GM21529 (cell line): ENCODE results near the gene ENOX1.

ENCODE experiments used
- ATAC-seq: cut with Tn5 transposase; IDR thresholded peaks from one replicate; pipeline ENCODE4 v1.9.1; 2021; ENCODE audit not compliant: unreplicated experiment

ENOX1 gene

GRCh38 chr13:43232144-43232872, 554.5 kb downstream of the ENOX1 start:
- no peak for ATAC-seq

GRCh38 chr13:43230989-43231388, 555.8 kb downstream of the ENOX1 start:
- no peak for ATAC-seq

DNA sequence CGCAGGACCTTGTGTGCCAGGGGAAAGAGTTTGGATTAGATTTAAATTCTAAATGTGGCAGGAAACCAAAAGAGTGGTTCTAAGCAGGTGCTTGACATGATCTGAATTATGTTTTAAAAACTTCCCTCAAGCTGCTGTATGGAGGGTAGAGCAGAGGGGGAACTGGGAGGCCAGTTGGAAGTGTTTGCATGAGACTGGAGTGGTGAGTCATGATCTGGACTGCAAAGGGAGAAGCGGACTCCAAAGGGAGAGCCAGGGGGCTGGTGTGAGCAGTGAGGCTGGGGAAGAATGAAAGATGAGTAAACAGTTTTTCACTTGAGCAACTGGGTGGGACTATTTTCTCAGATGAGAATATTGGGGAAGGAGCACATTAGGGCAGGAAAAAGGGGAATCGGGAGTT, 557.3 kb downstream of the ENOX1 start:
- ATAC-seq: no peak

DNA sequence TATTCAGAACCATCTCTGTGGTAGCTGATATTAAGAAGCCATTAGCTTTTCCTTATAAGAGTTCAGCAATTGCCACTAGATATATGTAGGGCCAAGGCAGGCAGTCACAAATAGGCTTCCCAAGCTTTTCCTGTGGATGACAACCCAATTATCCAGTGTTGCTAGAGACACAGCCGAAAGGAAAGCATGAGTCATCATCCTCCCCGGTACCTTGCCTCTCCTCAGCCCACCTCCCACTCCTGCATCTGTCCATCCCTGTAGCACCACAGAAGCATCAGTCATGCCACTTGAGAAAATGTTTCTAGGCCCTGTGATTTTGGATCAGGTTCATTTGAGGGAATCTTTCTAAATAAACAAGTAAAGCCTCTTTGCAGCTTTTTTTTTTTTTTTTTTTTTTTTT, 559.1 kb downstream of the ENOX1 start:
- ATAC-seq: no peak

DNA sequence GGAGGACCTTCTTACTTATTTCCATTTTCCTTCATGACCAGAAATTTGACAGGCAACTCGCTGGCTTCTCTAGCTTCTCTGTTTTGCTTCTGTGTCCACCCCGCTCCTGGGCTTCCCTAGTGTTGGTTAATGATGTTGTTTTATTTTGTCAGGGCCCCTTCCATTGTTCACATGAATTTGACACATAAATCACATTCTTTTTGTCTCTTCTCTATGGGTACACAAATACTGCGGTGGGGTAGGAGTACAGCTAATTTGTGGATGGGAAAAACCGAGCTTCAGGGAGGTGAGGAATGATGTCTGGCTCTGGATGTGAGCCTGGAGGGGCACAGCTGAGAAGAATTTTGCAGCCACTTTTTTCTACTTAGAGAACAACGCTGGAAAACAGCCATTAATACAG, 563.6 kb downstream of the ENOX1 start:
- no peak for ATAC-seq

GRCh38 chr13:43222086-43222485, 564.7 kb downstream of the ENOX1 start:
- ATAC-seq: no peak

- no peak for ATAC-seq
These were observed 565.2 kb downstream of the ENOX1 start for GRCh38 chr13:43221611-43222010.

DNA sequence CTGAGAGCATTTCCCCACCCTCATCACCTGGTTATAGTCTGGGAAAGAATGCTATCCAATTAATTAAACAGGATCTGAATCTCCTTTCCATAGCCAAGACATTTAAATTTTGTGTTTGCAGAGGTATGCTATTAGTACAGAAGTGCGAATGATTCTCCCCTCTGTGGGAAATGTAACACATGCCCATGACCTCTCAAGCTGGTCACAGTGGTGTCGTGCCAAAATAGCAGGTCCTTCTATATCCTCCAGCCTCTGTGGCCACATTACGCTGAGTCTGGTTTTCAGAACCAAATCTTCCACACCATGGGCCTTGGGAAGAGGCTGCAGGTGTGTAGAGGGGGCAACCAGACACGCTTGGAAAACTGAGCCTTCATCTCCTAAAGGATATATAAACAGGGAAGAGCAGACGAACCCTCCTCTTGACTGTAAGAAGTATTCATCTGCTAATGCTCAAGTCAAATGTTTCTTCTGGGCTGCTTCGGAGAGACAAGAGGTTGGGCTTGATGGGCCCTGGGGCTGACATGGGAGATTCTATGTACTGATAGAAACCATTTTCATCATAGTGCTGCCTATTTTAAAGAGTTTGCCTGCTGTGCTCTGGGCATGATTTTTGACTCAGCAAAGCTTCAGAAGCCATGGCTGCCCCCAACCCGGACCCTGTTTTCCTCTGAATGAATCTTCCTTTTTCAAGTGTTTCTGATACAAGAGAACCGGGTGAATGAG, 565.7 kb downstream of the ENOX1 start:
- no peak for ATAC-seq

- ATAC-seq: no peak
These were observed 572.6 kb downstream of the ENOX1 start for GRCh38 chr13:43214124-43214523.

DNA sequence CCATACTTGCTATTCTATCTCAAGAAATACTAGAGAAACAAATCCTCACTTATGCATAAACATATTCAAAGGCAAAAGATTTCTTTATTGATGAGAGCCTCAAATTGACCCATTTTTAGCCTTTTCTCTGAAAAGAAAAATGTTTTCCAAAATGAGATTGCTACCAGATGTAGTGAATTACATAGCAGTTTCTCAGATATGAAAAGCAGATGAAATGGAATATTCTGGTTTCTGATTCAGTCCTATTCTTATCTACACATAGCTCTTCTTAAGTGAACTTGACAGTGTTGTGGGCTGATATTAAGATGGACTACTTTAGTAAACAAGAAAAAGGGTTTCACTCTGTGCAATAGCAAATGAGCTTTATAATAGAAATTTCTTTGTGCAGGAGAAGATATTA, 579.9 kb downstream of the ENOX1 start:
- ATAC-seq: no peak

DNA sequence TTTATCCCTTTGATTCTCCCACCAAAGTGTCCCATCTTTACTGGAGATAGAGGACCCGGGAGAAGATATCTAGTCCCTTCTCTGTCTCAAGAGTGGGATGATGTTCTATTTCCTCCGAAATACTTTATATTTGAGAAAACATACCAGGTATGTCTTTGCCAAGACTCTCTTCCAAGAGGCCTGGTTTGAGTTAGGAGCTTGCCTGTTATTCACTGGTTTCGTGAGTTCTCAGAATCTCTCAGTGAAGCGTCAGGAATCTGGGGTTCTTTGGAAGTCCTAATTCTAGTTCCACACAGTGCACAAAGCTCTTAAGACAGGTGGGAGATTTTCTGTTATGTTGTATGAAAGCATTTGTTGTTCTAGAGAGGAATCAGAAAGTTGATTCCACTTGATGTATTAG, 581.4 kb downstream of the ENOX1 start:
- ATAC-seq: no peak

DNA sequence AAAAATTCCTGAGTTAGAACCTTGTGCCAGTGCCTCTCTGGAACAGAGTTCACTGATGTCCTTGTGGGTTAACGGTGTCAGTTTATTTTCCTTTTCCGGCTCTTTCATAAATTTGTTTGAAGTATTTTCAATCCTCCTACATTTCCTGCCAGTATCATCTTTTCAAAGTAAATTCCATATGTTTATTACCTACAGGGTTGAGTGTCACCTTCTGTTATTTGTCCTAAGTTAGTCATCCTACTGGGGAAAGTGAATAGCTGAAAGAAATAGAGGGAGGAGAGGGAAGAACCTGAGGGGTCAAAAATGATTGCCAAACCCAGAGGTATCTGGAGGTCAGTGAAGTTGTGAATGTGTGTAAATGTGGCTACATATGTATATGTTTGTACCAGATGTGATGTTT, 582.2 kb downstream of the ENOX1 start:
- no peak for ATAC-seq

- no peak for ATAC-seq
These were observed 583.0 kb downstream of the ENOX1 start for GRCh38 chr13:43203781-43204180.

GRCh38 chr13:43200736-43201135, 586.0 kb downstream of the ENOX1 start:
- no peak for ATAC-seq

DNA sequence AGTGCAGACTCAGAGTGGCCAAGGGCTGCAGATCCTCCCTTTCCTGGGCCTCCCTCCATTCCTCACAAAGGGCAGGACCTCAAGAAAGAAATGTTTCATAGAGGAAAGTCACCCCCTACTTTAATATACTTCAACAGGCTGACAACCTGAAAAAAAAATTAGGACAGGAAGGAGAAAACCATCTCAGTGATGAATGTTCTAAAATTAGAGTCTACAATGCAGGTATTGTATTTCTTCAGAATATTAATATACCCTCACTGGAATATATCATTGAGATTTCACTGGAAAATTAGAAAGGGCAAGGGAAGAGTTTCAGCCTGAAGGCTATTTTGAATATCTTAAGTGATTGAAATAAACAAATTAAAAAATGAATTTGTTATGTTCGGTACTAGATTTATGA, 586.5 kb downstream of the ENOX1 start:
- no peak for ATAC-seq

DNA sequence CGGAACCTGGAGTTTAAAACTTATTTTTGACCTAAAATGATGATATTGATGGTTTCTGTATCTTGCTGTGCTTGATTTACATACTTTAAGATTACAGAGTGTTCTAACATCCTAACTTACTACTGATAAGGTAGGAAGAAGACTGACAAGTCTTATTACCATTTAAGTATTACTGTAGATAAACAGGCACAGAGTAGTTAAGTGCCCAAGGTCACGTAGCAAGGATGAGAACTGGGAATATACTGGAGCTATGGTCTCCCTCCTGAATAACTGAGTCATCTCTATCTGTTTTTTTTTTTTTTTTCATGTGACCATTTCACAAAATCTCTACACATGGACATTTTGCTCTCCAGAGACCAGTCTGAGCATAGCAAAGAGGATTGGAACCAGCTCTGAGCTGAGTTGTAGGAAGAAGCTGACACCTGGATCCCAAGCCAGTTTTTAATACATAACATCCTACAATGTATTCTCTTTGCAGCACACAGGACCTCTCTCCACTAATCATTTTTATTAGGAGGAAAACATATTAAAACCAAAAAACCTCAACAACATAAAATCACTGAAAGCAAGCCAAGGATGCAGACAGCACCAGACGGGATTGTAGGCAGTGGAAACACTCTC, 589.9 kb downstream of the ENOX1 start:
- no peak for ATAC-seq

- no peak for ATAC-seq
These were observed 590.6 kb downstream of the ENOX1 start for GRCh38 chr13:43196086-43196621.

DNA sequence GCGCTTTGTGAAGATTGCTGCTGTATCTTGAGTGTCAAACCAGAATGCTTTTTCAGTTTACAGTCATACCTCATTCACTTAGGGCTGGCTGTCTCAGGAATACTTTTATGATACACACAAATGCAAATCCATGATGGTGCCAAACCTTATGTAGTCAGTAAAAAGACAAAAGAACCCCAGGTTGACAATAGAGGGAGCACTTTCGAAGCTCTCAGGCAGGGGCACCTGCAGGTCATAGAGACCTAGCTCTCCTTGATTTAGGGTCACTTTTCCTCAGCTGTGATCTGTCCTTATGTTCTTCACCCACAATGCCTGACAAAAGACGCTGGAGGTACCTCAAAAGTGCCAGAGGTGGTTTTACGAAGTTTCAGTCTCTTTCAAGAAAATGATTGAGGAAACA, 591.2 kb downstream of the ENOX1 start:
- ATAC-seq: no peak

DNA sequence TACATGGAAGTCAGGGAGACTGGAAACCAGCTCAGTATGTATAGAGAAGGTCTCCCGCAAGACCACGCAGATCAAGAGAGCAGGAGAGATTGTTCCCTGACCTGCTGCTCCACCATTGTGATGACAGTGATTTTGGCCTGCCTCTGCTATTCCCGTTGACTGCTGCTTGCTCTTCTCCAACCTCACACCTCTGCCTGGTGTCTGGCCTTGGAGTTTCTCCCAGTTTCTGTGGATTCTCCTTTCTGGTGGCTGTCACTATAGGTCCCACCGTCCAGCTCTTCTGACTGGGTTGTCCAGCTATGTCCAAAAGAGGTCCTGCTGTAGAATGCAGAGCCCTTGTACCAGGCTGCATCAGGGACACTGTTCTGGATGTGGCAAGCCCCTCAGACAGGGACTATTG, 591.7 kb downstream of the ENOX1 start:
- ATAC-seq: no peak

GRCh38 chr13:43193789-43194420, 592.9 kb downstream of the ENOX1 start:
- ATAC-seq: no peak

GRCh38 chr13:43191546-43191945, 595.2 kb downstream of the ENOX1 start:
- ATAC-seq: no peak

- ATAC-seq: no peak
These were observed 601.5 kb downstream of the ENOX1 start for GRCh38 chr13:43185226-43185625.
